HG02623 (cell line): ENCODE data around the gene TMEM95.
"Not testable (repeated sequence)": the region's sequence is repeated elsewhere in the genome, so short reads cannot be mapped to it uniquely, and the experiment has no call there.

Source experiments
- ATAC-seq: cut with Tn5 transposase; IDR thresholded peaks from one replicate; pipeline ENCODE4 v1.9.1; 2021; ENCODE audit warnings: moderate library complexity; ENCODE audit not compliant: unreplicated experiment

TMEM95 gene

DNA sequence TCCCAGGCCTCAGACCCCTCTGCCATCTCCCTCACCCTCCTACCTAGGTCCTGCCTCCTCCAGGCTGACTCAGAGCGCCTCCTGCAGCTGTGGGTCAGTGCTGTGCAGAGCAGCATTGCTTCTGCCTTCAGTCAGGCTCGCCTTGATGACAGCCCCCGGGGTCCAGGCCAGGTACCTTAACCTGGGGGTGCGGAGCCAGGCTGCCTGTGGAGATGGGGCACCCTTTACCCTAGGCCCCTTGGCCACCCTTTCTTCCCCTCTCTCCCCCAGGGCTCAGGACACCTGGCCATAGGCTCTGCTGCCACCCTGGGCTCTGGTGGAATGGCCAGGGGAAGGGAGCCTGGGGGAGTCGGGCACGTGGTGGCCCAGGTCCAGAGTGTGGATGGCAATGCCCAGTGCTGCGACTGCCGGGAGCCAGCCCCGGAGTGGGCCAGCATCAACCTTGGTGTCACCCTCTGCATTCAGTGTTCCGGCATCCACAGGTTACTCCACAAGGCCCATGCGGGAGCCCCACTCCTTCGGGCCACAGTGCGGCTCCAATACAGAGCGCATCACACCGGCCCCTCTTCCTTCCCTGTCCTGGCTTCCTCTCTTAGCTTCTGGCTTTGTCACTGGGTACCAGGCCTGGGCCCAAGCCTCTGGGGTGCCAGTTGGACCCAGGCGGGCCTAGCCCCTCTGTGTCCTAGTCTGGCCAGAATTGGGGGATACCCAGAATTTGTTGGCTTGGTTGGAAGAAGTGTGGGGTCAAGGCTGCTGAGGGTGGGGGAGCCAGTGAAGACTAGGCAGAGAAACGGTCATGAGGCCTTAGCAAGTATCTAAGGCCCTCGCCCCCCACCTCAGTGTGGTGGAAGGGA lies 8.0 kb upstream of the TMEM95 start:
- ATAC-seq, result no peak

DNA sequence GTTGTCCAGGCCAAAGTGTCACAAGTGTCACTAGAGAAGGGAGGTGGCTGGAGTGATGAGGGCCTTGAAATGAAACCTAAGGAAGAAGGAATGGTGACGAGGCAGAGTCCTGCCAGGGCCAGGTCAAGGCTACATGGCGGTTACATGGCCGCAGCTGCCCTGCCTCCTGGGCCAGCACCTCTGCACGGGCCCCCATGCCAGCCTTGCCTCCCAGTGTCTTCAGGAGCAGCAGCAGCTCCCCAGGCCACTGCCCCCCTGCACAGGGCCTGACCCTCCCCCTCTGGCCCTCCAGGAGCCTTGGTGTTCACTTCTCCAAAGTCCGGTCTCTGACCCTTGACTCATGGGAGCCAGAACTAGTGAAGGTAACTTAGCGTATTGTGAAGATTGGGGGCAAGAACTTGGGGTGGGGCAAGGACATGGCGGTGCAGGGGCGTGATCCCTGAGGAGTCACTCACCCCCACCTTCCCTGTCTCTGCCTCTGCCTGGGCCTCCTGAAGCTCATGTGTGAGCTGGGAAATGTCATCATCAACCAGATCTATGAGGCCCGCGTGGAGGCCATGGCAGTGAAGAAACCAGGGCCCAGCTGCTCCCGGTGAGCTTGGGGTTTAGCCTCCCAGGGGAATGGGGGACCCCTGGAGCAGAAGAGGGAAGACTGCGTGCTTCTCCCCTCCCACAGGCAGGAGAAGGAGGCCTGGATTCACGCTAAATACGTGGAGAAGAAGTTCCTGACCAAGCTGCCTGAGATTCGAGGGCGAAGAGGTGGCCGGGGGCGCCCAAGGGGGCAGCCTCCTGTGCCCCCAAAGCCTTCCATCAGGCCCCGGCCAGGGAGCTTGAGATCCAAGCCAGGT lies 7.1 kb upstream of the TMEM95 start:
- no peak for ATAC-seq

DNA sequence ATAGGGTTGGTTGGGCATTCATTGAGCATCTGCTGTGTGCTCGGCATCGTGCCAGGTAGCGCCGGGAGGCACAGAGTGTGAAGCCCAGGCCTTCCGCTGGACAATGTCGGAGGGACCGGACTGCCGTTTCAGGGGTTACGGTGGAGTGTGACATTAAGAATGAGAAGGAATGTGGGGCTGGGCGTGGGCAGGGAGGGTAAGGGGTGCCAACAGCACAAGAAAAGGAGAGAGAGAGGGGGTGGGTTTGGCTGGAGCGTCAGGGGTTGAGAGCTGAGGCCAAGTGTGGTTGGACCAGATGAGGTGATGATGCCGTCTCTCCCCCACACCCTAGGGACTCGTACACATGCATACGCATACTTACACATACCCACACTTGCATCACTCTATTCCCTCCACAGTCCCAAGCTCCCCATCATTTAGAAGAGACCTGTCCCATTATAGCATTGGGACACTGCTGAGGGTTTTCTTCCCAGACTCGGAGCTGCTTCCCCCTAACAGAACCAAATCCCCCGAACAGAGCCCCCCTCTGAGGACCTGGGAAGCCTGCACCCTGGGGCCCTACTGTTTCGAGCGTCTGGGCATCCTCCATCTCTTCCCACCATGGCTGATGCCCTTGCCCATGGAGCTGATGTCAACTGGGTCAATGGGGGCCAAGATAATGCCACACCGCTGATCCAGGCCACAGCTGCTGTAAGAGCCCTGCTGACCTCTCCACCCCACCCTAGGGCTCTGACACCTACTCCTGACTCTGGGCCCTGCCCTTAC lies 6.3 kb upstream of the TMEM95 start:
- ATAC-seq, result no peak

DNA sequence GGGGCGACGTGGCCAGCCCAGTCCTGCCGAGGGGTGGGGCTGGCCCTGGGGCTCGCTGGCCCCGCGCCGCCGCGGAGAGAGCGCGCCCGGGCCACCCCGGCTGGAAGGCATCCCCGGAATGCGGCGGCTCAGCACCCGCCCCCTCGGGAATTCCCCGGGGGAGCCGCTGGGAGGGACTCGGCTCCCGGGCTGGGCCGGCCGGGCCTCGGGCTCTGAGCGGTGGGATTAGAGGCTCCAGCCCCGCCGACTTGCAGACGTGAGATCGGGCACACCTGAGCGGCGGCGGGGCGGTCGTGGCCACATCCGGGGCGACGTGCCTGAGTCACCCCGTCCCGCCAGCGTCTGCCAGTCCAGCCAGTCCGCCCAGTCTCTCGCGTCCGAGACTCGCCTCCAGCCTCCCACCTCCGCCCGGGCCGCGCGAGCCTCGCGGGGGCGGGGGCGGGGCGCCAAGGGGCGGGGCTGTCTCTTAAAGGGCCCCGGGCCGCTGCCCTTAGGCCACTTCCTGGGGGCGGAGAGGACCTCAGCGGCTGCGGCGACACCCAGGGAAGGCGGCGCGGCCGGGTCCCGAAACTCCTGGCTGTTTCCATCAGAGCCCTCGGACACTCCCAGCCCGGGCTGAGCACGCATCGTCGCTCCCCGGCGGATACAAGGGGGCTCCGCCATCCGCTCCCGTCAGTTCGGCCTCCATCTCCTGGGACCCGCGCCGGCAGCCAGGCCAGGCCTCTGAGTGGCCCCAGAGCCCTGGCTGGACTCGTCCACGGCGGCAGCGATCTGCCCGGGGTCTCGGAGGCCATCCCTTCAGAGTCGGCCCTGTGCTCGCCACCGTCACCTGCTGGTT lies 3.1 kb upstream of the TMEM95 start, which contains the start of gene KCTD11:
Gene KCTD11, plus strand, starts transcription at position 498 of the 838 bp plus-strand sequence.
- peak; percentile 56 for ATAC-seq

DNA sequence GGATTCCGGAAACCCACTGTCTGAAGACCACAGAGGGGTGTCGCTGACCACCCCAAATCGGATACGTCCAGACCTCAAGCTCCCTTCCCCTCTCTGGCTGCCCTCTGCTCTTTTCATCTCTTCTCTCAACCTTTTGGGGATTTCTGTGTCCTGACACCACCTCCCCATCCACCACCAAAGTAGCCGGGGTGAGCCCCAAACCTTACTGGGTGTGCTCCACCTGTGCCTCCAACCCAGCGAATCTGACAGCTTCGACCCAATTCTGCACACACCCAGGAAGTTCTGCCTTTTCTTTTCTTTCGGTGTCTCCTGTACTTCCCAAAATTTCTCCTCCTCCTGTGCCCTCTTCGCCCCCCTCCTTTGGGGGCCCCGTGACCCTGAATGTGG lies 2.5 kb upstream of the TMEM95 start:
- ATAC-seq, result no peak

DNA sequence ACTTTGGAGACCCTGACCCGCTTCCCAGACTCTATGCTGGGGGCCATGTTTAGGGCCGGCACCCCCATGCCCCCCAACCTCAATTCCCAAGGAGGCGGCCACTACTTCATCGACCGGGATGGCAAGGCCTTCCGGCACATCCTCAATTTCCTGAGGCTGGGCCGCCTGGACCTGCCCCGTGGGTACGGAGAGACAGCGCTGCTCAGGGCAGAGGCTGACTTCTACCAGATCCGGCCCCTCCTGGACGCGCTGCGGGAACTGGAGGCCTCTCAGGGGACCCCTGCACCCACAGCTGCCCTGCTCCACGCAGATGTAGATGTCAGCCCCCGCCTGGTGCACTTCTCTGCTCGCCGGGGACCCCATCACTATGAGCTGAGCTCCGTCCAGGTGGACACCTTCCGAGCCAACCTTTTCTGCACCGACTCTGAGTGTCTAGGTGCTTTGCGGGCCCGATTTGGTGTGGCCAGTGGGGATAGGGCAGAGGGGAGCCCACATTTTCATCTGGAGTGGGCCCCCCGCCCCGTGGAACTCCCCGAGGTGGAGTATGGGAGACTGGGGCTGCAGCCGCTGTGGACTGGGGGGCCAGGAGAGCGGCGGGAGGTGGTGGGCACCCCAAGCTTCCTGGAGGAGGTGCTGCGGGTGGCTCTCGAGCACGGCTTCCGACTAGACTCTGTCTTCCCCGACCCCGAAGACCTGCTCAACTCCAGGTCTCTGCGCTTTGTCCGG lies 1.9 kb upstream of the TMEM95 start:
- no peak for ATAC-seq

DNA sequence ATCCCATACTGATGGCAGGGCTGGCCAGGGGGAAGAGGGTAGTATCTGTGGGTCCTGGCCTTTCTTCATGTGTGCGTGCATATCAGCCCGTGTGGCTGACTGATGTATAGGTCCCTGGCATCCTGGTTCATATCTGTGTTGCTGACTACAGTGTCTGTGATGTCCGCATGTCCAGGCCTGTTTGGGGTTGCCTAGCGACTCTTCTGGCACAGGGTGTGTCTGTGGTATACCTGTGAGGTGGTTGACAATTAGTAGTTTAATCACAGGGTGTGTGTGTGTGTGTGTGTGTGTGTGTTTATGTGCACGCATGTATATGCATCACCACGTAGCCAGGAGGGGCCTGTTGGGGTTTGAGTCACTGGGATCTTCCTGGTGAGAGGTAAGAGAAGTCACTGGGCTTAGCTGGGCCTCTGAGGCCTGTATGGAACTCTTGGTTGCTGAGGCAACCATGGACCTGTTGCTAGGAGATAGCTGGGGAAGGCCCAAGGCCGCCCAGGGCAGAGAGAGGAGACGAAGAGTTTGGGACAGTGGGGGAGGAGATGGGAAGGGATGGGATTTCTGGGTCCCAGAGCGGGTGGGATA lies 603 bp upstream of the TMEM95 start:
- no peak for ATAC-seq

DNA sequence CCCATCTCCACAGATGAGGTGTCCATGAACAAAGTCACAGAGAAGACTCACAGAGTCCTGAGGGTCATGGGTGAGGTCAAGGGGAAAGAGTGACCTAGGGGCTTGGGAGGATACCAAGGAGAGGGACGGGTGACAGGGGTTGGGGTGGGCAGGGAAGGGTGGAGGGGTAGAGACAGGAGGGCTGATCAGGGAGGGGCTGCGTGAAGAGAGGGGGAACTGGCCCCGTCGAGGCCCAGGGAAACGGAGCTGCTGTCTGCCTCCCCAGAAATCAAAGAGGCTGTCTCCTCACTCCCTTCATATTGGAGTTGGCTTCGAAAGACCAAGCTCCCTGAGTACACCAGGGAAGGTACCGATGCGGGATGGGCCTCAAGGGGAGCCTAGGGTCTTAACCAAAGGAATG lies 617 bp downstream of the TMEM95 start:
- no peak for ATAC-seq

DNA sequence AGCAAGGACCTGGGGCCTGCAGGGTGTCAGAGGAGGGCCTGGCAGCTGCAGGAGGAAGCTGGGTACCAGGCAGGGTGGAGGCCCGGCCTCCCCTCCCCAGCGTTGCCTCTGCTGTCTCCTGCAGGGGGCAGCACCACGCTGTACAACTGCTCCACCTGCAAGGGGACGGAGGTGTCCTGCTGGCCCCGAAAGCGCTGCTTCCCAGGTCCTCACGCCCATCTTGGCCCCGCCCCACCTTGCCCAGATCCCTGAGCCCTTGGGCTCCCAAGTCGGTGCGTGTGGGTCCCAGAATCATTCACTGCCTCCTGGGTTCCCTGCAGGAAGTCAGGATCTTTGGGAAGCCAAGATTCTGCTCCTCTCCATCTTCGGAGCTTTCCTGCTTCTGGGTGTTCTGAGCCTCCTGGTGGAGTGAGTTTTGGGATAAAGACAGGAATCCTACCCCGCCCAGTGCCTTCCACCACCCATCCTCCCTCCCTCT lies 1.2 kb downstream of the TMEM95 start:
- ATAC-seq, result no peak

DNA sequence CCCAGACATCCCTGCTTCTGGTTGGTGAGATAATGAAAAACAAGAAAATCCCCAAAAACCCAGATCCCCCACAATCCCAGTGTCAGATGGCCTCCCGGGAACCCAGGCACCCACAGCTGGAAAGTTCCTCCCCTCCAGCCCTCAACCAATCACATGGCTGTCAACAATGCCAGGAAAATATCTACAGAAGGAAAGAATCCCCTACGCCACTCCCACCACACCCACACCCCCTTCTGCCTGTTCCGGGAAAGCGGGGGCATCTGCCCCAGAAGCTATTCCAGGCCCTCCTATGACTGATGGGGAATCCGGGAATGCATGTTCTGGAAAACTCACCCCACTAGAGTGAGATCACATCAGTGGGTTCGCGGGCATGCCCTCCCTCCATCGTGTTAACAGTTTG lies 1.8 kb downstream of the TMEM95 start:
- no peak for ATAC-seq

DNA sequence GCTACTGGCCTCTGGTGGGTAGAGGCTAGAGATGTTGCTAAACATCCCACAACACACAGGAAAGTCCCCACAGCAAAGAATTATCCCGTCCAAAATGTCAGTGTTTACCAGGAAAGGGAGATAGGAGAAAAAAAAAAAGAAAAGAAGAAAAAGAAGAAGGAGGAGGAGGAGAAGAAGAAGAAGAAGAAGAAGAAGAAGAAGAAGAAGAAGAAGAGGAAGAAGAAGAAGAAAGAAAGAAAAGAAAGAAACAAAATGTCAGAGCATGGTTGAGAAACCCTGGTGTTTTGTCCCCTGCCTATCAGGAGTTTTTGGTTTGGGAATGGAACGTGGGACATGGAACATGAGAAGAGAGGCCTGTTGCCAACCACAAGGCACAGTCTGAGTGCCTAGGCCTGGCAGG lies 2.4 kb downstream of the TMEM95 start:
- no peak for ATAC-seq

DNA sequence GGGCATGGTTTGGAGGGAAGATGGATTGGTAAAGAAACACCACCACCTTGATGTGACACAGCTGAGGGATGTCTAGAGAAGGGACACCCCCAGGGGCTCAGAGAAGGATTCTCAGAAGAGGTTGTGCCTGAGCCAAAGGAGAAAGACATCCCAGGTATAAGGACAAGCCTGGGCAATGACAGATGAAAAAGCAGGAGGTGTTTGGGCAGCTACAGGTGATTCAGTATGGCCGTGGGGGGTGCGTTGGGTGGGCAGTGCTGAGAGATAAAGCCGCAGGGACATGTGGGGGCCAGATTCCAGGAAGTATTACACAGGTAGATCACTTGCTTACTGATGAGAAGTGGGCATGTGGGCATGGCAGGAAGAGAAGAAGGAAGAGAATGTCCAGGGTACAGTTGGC lies 7.0 kb downstream of the TMEM95 start:
- ATAC-seq, result no peak

DNA sequence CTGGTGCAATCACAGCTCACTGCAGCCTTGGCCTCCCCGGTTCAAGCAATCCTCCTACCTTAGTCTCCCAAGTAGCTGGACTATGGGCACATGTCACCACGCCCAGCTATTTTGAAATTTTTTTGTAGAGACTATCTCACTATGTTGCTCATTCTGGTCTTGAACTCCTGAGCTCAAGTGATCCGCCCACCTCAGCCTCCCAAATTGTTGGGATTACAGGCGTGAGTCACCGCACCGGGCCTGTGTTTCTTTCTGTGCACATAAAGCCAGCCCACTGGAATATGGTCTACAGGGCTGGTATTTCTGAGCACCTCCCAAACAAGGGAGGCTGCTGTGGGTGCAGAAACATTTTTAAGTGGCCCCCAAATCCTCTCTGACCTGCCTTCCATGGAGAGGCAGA lies 8.4 kb downstream of the TMEM95 start:
- no peak for ATAC-seq

DNA sequence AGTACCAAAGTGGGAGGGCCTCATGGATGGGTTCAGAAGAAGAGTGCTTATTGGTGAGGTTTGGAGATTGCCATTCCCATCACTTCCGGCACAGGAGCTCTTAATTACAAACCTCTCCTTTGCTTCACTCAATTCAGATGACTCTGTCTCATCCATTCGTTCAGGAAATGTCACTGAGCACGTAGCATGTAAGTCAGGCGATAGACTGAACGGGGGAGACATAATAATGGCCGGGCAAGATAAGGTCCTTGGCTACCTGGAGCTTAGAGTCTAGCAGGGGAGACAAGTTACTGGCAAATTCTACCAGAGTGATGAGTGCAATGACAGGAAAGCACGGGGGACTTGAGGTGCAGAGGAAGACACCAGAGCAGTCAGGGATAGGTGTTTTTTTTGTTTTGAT lies 11.0 kb downstream of the TMEM95 start:
- not testable (repeated sequence) for ATAC-seq

DNA sequence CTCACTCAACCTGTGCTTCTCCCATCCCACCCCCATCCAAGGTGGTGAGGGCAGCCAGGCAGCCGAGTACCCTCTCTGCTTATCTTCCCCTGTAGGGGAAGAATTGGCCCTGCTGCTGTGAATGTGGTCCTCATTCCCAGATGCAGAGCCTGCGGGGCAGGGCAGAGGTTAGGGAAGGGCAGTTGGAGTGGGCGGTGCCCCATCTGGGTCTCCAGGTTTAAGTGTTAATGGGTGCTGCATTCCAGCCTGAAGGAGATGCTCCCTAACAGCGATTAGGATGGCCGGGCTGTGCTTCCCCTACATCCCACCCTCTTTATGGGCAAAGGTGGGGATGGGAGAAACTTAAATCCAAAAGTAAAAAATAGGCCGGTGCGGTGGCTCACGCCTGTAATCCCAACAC lies 12.1 kb downstream of the TMEM95 start:
- ATAC-seq, result no peak

DNA sequence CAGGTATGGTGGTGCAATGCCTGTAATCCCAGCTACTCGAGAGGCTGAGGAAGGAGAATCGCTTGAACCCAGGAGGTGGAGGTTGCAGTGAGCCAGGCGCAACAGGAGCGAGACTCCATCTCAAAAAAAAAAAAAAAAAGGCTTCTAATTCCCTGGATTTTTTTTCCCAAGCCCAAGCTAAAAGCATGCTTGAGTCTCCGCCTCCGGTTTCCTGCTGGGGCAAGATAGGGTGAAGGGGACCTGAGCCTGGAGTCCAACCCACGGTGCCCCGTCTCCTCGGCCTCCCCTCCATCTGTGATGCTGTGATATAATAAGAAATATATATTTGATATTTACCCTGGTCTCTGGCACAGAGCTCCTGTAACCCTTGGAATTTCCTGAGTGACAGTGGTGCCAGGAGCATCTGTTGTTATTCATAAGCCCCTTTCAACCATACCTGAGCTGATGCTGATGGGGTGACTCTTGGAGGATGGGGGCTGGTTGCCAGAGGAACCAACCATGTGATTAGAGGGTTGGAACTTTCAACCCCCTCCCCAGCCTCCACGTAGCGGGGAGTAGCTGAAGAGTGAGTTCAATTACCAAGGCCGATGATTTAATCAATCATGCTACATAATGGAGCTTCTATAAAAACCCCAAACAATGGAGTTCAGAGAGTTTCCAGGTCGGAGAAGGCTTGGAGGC lies 13.1 kb downstream of the TMEM95 start:
- no peak for ATAC-seq

DNA sequence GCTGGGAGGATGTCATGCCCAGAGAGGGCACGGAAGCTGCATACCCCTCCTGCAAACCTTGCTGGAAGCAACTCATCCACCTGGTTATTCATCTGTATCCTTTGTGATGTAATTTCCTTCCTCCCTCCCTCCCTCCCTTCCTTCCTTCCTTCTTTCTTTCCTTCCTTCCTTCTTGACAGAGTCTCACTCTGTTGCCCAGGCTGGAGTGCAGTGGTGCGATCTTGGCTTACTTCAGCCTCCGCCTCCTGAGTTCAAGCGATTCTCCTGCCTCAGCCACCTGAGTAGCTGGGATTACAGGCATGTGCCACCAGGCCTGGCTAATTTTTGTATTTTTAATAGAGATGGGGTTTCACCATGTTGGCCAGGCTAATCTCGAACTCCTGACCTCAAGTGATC lies 13.6 kb downstream of the TMEM95 start:
- not testable (repeated sequence) for ATAC-seq

DNA sequence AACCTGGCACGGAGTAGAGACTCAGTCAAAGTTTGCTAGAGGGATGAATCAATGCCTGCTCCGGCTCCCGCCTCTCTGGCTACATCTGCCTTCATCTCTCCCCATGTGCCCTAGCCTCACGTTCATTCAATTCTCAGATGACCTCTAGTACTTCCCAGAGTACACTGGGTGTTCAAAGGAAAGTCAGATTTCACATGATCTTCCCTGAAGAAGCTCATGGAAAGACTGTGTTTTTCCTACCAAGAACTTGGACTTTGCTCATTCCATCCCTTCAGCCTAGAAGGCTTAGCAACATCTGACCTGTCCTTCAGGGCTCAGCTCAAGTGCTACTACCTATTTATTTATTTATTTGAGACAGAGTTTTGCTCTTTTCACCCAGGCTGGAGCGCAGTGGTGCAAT lies 14.9 kb downstream of the TMEM95 start:
- ATAC-seq, result no peak

DNA sequence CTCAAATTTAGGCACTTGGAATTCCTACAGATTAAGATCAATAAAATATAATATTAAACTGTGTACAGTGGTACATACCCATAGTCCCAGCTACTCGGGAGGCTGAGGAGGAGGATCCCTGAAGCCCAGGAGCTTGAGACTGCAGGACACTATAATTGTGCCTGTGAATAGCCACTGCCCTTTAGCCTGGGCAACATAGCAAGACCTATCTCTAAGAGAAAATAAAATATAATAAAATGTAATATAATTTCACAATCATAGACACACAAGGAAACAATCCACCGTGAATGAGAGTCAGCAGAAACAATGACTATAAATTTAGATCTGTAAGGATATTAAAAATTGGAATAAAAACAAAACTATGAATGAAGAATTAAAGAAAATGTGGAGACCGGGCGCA lies 15.9 kb downstream of the TMEM95 start:
- ATAC-seq, result no peak
